ENCODE data around the gene TASOR.

DNA sequence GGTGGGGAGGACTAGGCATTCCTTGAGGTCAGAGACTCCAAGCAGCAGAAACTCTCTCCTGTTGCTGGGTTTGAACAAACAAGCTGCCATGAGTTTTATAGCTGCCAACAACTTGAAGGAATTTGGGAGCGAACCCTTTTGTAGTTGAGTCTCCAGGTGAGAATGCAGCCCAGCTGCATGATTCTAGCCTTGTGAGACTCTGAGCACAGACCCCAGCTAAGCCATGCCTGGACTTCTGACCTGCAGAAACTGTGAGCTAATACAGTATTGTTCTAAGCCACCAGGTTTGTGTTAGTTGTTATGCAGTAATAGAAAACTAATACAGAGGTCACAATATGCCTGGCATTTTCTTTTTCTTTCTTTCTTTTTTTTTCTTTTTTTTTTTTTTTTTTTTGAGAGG lies 6.2 kb upstream of the TASOR start:
- TF ChIP-seq POLR2A (IDR thresholded peaks at IDR 0.05) (no peak), CTCF (IDR thresholded peaks at IDR 0.05) (no peak)
